ENCODE results near the gene STAC2.

The STAC2 gene

DNA sequence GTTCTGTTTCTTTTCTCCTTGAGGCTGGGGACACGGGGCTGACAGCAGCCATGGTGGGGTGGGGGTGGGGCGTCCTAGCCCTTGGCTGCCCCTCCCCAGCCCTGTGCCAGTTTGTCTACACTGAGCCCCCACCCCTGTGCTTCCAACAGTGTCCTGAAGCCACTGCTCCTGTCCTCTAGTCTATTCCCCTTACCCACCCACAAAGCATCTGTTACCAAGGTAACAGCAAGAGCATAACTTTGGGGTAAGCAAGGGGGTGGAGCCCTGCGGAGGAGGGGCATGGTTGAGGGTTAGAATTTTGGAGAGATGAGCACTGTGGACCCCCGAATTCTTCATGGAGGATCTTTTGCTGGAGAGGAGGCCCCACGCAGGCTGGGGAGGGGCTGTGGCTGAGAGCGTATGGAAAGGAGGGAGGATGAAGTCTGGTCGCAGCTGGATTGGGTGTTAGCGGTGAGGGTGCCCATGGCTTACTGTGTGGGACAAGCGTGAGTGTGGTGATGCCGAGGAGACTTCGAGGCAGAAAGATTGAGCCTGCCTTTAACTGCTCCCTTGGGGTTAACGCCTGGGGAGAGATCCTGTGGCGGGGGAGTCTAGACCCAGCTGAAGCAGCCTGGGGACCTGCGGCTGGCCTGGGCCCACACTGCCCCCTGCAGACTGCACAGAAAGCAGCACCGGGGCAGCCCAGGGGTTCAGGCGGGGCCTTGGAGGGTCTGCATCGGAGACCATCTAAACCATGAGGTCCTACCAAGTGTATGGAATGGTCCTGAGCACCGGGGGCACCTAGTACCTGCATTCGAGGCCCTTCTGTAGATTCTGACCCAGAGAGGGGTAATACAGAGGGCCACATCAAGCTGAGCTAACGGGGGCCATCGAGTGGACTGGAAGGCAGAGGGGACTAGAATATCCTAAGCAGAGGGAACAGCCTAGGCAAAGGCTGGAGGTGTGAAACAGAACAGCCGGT is 6.1 kb upstream of the STAC2 start:
- peak; percentile 87 for DNase-seq

GRCh38 chr17:39231091-39231561 is 5.4 kb upstream of the STAC2 start:
- no peak for DNase-seq

DNA sequence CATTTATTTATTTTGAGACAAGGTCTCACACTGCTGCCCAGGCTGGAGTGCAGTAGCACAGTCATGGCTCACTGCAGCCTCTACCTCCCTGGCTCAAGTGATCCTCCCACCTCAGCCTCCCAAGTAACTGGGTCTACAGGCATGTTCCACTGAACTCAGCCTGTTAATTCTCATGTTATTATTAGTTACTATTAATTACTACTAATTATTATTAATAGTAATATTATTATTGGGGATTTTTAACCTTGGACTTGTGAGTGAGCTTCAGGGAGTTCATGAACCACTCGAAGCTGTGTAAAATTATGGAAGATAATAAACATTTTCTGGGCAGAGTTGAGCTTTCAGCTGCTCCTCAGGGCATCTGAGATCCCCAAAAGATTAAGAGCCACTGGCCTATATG is 4.6 kb upstream of the STAC2 start:
- DNase-seq: no peak

DNA sequence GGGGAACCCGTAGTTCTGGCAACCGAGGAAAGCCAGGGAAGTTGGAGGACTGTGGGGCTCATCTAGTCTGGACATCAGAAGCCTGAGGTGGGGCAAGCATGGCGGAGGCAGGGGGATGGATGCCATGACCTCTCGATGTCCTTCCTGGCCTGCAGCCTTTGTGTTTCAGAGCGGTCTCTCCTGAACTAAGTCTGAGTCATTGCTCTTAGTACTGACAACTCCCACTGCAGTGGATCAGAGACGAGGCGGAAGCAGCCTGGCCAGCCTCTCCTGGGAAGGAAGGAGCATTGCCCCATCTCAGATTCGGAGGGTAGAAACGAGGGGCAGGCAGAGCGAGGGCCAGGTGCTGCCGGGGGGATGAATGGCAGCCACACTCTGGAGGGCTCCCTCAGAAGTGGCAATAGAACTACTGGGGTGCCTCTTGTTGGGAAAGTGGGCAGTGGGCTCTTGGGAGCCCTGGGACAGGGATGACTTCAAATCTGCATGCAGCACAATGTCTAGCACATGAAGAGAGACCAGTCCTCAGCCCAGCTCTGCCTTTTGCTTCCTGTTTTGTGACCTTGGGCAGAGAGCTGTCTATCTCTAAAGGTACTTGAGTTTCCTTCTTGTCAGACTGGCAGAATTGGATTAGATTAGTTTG is 3.6 kb upstream of the STAC2 start:
- no peak for DNase-seq

DNA sequence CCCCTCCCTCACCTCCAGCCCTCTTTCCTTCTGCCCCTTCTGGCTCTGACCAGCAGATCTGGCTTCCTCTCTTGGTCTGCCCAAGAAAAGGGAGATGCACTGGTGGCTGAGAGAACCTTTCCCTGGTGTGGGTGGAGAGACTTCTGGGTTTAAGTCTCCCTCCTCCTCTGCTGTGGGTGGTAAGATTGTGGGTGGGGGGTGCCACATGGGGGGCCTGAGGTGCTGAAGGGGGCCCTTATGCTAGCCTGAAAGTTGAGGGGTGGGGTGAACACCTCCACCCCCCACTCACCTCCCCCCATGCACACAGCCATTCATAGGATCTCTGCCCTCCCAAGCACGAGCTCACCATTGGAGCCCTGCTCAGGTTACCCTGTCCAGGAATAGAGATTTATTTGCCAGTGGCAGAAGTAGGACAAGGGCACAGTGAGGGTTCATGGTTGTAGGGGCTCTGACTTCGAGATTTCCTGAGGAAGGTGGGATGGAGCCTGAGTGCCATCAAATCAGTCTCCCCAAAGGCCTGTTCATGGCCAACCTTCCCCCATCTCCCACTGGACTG is 1.7 kb upstream of the STAC2 start:
- DNase-seq: no peak

DNA sequence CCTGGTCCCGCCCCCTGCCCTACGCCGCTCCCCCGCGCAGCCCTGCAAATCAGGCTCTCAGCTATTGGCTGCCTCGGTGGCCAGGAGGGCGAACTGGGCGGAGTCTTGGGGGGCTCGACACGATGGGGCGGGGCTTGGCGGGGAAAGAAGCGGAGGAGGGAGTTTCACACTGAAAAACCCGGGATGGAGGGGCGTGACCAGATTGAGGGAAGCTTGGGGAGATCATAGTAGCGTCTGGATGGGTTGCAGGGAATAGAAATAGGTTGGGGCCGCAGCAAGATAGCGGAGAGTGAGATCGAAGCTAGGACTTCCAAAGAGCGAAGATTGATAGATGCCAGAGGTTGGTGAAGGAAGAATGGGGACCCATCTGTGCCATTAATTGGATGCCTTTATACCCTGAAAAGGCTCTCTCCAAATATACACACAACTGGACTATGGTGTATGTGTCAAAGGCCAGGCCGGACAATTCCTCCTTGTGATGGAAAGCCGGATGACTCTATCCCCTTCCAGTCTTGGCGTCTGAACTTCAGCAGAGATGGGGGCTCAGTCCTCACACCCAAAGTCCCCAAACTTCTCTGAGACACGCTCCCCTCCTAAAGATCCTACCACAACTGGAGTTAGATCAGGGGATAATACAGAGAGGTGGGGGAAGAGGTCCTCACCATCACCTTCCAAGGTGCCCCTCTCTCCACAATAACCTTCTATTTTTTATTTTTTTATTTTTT is 376 bp upstream of the STAC2 start:
- peak; percentile 85 for DNase-seq

- DNase-seq: no peak
Observed at GRCh38 chr17:39224778-39225307, 902 bp downstream of the STAC2 start.

DNA sequence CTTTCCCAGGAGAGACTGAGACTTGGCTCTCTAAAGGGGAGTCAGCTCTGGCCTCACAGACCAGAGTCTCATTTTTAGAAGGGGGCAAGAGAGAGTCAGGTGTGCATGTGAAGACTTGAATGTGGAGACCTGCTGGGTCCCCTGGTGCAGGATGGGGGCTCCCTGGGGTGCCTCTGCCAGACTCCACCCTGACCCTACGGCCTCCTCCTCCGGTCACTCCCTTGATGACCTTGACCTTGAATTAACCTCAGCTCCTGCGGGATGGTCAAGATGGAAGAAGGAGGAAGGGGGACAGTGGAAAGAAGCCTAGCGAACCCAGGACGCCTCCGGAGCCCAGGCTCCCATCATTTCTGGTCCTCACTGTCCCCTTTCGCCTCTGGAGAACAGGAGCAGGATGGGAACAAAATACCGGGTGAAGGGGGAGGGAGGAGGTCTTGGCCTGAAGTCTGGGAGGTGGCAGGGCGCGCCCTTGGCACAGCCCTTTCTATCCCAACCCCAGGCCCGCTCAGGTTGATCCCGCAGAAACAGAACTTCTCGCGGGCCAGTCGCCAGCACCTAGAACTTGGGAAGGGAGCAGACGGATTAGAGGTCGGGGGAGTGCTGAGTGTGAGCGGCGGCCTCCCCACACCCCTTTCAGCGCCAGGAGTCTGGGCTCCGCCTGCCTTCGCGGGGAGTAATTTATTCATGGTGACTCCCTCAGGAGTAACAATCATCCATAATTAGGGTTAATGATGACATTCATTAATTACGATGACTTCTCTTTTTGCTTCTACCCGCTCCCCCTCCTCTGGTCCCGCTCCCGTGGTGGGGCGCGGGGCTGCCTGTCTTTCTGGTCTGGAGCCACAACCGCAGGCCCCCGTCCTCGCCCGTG is 1.6 kb downstream of the STAC2 start:
- DNase-seq: no peak

GRCh38 chr17:39222866-39223834 is 2.6 kb downstream of the STAC2 start:
- DNase-seq: no peak

DNA sequence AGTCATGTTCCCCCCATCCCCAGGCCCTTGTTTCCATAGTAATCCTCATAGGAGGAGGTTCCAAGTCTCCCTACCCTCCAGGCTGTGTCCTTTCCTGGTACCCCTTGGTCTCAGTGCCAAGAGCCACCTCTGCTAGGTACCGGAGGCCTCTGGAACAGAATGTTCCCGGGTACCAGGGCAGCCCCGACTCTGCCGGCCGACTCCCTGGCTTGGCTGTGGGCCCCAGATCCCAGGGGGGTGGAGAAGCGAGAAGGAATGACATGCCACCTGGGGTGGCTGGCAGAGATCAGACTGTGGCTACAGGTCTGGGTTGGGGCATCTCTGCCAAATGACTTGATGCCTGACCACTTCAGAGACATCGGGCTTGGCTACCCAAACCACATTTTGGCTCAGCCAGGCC is 3.6 kb downstream of the STAC2 start:
- no peak for DNase-seq

- DNase-seq: no peak
Observed at GRCh38 chr17:39221572-39221971, 4.2 kb downstream of the STAC2 start.

GRCh38 chr17:39219647-39220154 is 6.0 kb downstream of the STAC2 start:
- DNase-seq: no peak

- DNase-seq: no peak
Observed at GRCh38 chr17:39218906-39219305, 6.8 kb downstream of the STAC2 start.

DNA sequence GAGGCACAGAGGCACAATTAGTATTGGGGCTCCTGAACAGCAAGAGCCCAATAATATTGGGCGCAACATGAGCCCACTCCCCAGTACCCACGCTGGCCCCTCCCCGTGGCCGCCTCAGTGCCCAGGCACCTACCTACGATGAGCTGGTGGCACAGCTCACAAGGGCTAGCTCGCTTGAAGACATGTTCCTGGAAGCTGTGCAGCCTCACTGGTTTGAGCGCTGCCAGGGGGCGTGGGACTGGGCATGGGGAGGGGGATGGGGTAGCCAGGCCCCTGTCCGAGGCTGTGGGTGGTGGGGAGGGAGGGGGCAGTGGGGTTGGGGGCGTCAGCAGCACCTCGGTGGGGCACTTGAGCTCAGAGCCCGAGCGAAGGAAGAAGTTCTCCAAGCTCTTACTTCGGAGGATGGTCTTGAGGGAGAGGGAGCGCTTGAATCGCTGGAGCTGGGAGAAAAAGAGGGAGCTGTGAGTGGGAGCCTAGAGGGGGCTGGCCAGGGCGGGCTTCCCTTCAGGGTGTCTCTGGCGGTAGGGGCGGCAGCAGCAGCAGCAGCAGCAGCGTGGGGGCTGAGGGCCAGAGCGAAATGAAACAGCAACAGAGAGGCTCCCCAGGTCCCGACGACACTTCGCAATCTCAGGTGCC is 7.9 kb downstream of the STAC2 start:
- DNase-seq: no peak

- DNase-seq: no peak
Observed at GRCh38 chr17:39213852-39214251, 11.9 kb downstream of the STAC2 start.

- DNase-seq: no peak
Observed at GRCh38 chr17:39212841-39213480, 12.8 kb downstream of the STAC2 start.

DNA sequence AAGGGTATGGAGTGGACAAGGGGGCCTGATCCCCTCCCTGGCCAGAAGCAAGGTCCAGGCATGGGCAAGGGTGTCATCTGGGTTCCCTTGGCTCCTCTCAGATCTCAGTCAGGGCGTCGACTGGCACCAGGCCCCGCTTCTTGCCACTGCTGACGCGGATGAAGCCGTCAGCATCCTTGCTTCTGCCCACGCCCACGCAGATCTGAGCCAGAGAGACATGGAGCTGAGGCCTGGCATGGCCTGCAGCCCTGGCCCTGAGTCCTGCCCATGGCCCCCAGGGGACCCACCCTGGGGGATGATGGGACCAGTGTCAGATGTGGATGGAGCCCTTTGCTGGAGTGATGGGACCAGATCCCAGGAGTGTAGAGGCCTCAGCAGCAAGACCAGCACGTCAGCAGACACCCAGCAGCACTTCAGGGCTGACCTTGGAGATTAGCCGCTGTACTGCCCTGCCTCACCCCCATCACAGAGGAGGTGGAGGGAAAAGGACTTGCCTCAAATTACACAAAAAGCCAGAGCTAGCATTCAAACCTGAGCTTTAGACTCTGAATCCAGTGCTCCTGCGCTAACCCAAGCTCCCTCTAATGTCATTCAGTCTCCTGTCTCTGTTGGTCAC is 13.4 kb downstream of the STAC2 start:
- DNase-seq: no peak

- no peak for DNase-seq
Observed at GRCh38 chr17:39210093-39210434, 15.7 kb downstream of the STAC2 start.
